ENCODE measurements around the gene HCCS.
"Not testable (repeated sequence)": the region's sequence is repeated elsewhere in the genome, so short reads cannot be mapped to it uniquely, and the experiment has no call there.

Gene HCCS

DNA sequence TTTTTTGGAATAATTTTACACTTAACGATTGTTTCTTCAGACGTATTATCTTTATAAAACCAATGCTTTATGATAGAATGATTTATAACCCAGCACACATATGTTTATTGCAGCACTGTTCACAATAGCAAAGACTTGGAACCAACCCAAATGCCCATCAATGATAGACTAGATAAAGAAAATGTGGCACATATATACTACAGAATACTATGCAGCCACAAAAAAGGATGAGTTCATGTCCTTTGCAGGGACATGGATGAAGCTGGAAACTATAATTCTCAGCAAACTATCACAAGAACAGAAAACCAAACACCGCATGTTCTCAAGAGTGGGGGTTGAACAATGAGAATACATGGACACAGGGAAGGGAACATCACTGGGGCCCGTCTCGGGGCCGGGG, 12.0 kb downstream of the HCCS start:
- DNase-seq (ENCODE audit: low spot score), result not testable (repeated sequence)

DNA sequence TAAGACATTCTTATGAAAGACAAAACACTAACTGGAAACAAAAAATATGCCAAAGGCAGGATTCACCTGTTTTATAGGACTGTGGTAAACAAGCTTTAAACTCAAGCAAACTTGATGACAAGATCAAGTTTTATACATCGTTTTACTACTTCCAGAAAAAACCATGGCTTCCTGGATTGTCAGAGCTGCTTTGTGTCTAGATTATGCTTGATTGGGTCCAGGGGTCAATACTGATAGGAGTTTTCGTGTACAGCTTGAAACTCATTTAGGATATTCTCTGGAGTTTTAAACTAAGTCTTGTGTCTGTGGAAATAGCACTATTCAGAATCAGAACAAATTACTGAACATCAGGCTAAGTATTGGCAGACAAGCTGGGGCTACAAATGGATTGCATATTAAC, 13.0 kb downstream of the HCCS start:
- DNase-seq (ENCODE audit: low spot score), result no peak

DNA sequence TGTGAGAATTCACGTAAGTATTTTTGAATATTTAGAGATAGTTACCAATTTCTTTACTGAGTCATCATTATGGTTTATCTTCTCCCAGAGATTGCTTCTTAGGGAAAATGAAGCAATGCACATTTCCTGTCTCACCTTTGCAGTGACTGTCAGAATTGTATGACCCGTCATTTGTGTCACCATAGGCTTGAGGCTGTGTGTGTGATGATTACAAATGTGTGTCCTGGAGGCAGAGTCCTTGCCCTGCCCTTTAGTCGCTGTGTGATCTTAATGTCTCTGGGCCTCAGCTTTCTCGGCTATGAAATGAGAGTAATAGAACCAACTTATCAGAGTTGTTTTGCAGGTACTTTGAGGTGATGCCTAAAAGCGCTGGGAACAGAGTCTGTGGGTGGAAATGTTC, 13.9 kb downstream of the HCCS start:
- no peak for DNase-seq (ENCODE audit: low spot score)

DNA sequence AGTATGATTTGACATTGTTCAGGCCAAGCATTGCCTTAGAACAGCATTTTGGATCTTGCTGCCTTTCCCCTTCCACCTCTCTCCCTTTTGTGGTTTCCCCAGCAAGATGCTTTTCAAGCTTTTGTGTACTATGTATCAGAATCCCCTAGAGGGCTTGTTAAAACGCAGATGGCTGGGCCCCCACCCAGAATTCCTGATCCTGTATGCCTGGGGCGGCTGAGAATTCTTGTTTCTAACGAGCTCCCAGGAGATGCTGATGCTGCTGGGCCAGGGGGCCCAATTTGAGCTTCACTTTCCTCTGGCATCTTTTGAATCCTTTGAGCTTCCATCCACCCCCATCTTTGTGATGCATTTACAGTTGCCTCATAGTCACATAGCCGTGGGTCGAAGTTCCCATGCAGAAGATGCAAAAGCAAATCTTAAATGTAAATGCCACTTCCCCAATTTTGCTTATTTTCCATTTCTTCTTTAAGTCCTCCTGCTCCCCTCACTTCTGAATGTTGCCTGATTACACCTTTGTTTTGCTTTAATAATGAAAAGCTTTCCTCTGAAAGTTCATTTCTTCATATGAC, 18.5 kb downstream of the HCCS start:
- DNase-seq (ENCODE audit: low spot score), result no peak

DNA sequence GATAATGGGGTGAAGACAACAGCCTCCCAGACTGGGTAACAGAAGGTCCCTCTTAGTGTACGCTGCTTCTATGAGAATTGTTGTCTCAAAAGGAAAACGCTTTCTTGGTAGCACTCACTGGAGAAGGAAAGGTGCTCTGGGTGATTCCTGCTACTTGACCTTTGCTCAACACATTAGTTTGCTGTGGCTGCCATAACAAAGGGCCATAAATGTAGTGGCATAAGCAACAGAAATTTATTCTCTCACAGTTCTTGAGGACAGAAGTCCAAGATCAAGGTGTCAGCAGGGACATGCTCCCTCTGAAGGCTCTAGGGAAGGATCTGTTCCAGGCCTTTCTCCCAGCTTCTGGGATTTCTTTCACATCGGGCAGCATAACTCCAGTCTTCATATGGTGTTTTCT, 19.0 kb downstream of the HCCS start:
- DNase-seq (ENCODE audit: low spot score), result no peak

DNA sequence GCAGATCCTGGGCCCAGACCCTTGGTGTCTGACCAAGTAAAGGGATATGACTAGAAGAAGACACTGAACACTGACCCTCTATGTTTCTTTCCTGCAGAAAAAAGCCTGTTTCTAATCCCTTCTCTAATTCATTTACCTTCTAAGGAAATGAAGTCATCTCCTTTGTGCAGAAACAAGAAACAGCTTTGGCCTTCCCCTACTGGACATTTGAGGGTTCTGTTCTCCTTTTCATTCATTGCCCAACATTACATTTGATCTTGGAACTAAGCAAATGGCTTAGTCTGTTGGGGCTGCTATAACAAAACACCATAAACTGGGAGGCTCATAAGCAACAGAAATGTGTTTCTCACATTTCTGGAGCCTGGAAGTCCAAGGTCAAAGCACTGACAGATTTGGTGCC, 20.0 kb downstream of the HCCS start:
- no peak for DNase-seq (ENCODE audit: low spot score)

DNA sequence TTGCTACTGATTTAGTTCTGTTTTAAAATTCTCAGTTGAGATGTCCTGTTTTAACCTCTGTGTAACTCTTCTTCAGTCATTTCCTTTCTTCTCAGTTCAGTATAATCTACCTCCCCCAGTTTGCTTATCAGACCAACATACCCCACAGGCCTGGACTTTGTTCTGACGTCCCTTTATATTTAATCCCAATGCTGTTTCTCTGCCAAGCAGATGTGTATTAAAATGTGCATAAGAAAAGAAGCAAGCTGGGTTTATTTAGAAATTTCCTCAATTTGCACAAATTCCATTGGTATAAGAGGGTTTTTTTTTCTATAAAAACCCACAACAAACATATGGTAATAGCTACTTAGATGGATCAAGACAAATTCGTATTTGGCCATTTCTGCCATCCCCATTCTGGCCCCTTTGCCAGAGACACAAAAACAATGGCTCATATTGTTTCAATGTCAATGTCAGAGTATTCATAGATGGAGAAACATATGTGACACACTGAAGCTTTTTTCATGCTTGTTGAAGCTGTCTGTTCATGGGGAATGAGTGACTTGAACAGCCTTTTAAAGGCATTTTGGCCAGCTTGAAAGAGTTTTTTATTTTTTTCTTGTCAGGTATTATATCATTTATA, 24.5 kb downstream of the HCCS start:
- DNase-seq (ENCODE audit: low spot score), result no peak

DNA sequence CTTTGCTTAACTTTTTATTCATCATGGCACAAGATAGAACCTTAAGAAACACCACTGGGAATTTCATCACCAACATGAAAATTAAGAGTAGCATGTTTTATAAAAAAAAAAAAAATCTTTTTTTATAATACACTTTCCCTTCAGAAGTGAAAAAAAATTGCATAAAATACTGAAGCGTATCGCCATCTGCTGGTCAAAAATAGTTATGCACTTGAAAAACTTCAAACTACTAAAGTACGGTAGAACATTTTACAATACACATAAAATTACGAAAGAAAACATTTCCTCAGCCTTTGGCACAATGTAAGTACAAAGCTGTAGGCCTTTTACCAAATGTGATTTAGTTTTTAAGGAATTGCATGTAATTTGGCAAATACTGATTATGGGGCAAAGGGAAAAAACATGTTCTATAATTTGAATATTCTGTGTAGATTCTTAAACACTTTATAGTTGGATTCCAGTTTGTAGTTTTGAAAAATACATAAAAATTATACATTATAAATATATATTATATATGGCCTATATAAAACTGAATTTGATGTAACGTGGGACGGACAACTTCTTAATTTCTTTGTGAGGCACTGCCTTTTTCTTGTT, 26.5 kb downstream of the HCCS start:
- DNase-seq (ENCODE audit: low spot score), result peak; percentile 14

DNA sequence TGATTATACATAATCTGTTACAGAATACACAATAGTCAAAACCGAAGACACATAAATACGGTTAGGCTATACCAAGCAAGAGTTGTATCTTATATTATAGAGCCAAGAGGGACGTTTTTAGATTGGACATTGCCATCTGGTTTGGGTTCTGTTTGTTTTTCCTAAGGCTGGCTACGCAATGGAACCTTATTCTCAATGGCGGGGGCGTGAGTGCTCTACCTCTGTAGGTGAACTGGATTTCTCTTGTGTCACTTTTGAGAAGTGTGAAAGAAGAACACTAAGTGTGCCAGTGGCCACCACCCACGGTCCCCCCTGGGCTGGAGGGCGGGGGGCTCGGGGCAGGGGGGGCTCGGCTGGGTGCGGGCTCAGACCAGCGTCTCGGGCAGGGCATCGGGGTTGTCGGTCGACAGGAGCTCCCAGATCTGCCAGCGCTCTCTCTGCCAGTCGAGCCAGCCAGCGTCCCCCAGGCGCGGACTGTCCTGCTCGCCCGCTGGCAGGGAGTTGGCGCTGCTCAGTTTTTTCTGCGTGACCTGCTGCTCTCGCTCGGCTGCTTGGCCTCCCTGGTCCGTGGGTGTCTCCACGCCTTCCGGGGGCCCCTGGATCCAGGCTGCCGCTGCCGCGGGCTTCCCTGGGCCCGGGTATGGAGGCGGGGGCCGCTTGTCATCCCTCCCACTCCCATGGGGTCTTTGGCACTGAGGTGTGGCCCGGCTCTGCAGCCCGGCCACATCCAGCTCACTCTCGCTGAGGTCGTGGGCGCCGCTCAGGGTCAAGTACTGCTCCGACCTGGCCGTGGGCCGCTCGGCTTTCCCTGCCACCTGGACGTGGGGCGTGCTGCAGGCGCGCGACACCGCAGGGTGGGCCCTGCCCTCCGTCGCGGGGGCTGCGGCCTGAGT, 27.6 kb downstream of the HCCS start:
- DNase-seq (ENCODE audit: low spot score), result no peak

DNA sequence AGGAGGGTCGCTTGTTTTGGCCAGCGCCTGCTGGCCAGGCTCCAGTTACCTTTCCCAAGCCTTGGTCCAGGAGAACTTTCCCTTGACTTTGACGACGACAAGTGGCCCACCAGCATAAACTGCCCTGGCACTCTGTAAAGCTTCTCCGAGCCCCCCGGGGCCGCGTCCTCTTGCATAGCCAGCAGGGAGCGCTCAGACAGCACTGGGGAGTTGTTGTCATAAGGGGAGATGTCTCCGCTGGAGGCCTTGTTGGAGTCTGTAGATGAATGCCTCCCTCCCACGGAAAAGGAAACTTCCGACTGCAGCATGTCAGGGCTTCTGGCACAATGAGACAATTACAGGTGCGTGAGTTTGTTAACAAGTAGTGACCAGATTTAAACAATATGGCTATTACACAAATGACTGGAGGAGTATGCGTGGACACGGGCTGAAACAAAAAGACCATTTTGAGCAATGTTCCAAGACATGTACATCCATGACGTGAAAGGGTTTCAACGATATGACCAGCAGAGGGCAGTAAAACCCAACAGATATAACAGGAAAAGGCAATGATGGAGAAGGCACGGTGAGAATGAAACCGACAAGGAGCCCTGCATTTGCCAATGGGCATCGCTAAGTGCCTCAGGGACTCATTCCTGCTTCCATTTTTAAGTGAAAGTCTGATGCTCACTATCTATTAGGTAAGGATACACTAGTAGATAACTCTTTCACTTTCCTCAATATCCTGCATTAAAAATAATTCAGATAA, 33.0 kb downstream of the HCCS start:
- DNase-seq (ENCODE audit: low spot score), result peak; percentile 71

DNA sequence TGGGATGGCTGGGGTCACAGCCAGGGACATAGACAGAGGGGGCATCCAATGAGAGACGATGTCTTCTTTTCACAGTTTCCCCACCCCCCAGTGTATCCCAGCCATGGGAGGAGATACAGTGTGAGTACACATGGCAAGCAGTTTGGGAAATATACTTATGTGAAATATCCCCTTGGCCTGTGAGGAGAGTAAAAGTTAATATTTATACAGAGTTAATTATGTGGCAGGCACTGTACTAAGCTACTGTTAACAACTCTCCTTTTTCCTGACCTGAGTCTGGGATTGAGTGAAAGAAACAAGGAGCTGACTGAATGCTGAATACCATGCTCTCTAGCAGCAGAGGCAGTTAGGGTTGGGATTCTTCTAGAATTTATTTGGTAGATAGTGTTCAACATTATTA, 35.3 kb downstream of the HCCS start:
- DNase-seq (ENCODE audit: low spot score), result no peak

DNA sequence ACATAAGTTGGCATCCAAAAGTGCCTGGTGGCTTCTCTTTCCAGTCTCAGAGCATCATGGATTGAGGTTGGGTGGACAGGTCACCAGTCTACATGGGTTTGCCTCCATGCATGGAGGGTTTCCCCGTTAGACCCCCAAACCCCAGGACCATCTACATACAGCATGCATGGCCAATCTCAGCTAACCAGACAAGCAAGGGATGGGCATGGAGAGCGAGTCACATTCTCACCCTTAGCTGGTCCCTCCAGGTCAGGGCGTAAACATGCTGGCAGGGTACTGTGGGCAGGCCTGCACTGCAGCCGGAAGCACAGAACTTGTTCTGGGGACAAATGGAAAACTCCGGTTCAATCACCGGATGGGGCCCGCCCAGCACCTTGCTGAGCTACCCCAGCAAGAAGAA, 37.3 kb downstream of the HCCS start:
- DNase-seq (ENCODE audit: low spot score), result no peak

DNA sequence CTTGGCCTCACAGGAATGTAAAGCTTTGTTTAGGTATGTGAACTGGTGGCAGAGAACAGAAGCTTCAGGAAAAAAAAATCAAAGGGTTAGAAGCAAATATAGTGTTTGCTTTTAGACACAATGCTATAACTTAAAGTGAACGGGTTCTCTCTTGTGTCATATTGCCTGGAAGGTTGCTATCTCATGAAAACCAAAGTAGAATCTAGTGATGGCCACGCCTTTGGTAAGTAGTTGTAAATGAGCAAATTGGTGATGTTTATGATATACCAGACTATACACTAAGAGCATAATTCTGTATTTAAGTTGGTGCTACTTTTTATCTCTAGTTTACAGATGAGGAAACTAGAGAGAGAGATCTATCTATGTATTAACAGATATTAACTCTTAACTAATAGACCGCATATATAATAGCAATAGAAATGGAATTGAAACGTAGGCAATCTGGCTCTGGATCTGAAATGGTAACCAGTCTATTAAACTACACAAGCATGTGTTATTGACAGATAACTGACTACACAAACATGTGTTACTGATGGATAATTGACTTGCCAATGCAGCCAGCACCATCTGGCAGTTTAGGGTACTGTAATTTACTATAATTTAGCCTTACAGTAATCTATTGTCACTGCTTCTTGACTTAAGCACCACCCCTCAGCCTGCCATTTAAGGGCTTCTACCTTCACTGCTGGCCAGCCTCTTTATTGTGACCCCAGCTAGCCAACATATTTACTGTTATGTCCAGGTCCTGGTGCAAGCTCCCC, 40.8 kb downstream of the HCCS start:
- DNase-seq (ENCODE audit: low spot score), result no peak

DNA sequence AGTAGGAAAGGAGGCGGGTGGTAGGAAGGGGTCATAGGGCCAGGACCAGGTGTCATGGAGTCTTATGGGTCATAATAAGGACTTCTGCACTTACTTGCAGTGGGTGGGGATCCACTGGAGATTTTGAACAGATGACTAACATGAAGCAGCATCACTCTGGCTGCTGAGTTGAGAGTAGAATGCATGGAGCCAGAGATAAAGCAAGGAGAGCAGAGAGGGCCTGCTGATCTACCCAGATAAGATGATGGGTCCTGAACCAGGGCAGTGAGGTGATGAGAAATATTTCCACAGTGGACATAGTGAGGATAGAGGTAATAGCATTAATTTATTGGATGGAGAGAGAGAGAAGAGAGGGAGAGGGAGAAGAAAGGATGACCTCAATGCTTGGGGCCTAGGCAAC, 48.0 kb downstream of the HCCS start:
- DNase-seq (ENCODE audit: low spot score), result no peak

DNA sequence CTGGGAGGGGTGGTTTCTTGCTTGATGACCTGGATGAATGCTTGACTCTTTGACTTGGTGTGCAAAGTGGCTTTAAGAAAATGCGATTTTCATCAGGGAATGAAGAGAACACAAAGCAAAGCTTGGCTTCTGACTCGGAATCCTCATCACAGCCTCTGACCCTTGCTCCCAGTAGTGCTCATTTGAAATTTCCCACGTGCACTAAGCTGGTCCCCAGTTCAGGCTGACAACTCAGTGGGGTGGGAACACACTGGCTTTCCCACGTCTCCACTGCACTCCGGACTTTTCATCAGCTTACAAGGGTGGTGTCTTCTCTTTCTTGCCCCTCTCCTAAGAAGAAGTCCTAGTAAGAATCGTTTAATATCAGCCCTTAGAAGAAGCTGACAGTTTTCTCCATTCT, 53.3 kb downstream of the HCCS start:
- no peak for DNase-seq (ENCODE audit: low spot score)

DNA sequence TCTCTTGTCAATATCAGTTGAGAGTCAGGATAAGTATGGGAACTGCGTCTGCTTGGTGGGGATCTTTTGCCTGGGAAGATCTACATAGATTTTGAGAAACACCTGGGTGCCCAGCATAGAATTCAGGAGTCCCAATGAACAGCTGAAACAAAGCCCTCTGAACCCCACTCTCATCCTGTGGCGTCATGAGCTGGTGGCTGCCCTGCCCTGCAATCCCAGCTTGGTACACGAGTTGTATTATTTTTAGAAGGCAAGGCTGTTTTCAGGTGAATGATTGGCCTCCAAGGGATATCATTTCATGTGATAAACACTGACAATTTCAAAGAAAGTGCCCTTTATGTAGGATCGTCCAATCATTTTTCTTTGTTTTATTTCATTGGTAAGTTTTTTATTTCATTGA, 60.8 kb downstream of the HCCS start:
- DNase-seq (ENCODE audit: low spot score), result no peak

DNA sequence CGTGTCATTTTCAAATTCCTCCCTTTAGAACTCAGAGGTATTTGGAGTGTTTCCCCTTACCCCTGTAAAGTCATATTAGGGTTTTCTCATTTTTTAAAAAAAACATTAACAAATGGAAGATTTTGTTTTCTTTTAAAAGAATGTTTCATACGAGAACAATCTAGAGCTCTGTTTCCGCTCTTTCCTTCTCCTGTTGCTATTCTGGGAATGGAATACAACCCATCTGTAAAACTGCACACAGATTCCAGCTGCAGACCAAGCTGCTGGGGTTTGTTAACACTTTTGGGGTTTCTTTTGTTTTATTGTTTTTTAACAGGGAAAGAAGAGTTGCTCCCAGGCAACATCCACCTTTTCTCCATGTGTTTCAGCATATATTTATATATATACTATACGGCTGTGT, 61.3 kb downstream of the HCCS start:
- no peak for DNase-seq (ENCODE audit: low spot score)

Data from AG08395 (cell line).